HepG2 (cell line): Measurements from ENCODE around the gene JAK1. TPM values are rescaled to one million over a fixed set of nuclear protein-coding genes. Genes with fewer than 3 reads are reported as not detected.

ENCODE experiments used
- DZIP1 ChIP-seq: sonication (generic); formaldehyde crosslinking; IDR thresholded peaks from 2 replicates; pipeline ENCODE4 v1.5.0; 2020; ENCODE audit warnings: mild to moderate bottlenecking, missing genetic modification reagents
- HNRNPH1 ChIP-seq: fragments of 200-400 bp; formaldehyde crosslinking; optimal IDR thresholded peaks from 2 replicates; pipeline ENCODE3; 2017; ENCODE audit warnings: mild to moderate bottlenecking, low read depth, low read length
- MIER3 ChIP-seq: IDR thresholded peaks from 2 replicates; pipeline ENCODE4 v1.6.1; 2016; ENCODE audit warnings: missing compliant biosample characterization, borderline replicate concordance
- NFYB ChIP-seq: sonication (generic); formaldehyde crosslinking; IDR thresholded peaks from 2 replicates; pipeline ENCODE4 v1.4.0; 2020; ENCODE audit warnings: missing genetic modification reagents
- RBFOX2 ChIP-seq: fragments of 200-400 bp; formaldehyde crosslinking; IDR thresholded peaks from 2 replicates; pipeline ENCODE4 v1.6.1; 2017; ENCODE audit warnings: low read depth, mild to moderate bottlenecking, low read length
- REPIN1 ChIP-seq: sonication (generic); formaldehyde crosslinking; IDR thresholded peaks from 2 replicates; pipeline ENCODE4 v1.8.0; 2022; ENCODE audit warnings: missing genetic modification reagents, low read depth, mild to moderate bottlenecking, borderline replicate concordance
- TOPORS ChIP-seq: sonication (generic); formaldehyde crosslinking; IDR thresholded peaks from 2 replicates; pipeline ENCODE4 v1.8.0; 2023; ENCODE audit warnings: mild to moderate bottlenecking, missing genetic modification reagents
- ZHX1 ChIP-seq: sonication (generic); formaldehyde crosslinking; IDR thresholded peaks from 2 replicates; pipeline ENCODE4 v1.8.1; 2022; ENCODE audit warnings: low read depth, mild to moderate bottlenecking, missing genetic modification reagents
- ZMAT3 ChIP-seq: sonication (generic); formaldehyde crosslinking; conservative IDR thresholded peaks from 2 replicates; pipeline ENCODE4 v1.7.0; 2021; ENCODE audit warnings: missing genetic modification reagents
- ZNF138 ChIP-seq: sonication (generic); formaldehyde crosslinking; IDR thresholded peaks from 2 replicates; pipeline ENCODE4 v1.5.0; 2020; ENCODE audit warnings: mild to moderate bottlenecking, low read depth, missing genetic modification reagents
- ZNF432 ChIP-seq: sonication (generic); formaldehyde crosslinking; IDR thresholded peaks from 2 replicates; pipeline ENCODE4 v1.5.0; 2020; ENCODE audit warnings: missing genetic modification reagents, mild to moderate bottlenecking, borderline replicate concordance
- ZNF883 ChIP-seq: sonication (generic); formaldehyde crosslinking; IDR thresholded peaks from 2 replicates; pipeline ENCODE4 v1.5.1; 2020; ENCODE audit warnings: mild to moderate bottlenecking, missing genetic modification reagents; ENCODE audit errors: not compliant biosample characterization
- polyA plus RNA-seq, 8 experiments: library from polyadenylated mRNA; depleted of rRNA in 3 of 8; stranded (reverse) in 7 of 8; unstranded in 1 of 8; fragments of >200 nt; fragmentation: Illumina TruSeq in 4 of 8; extraction: Trizol in 4 of 8; gene quantifications; 2 replicates each; pipeline versions ENCODE4 v1.2.1 to v1.2.3, GENCODE V29; 2011 to 2016; ENCODE audit warnings: low read depth in 4 of 8, missing spikeins in 1 of 8, mixed read lengths in 1 of 8; ENCODE audit not compliant: insufficient read depth in 1 of 8
- total RNA-seq, 5 experiments: library from RNA; depleted of rRNA; stranded (reverse); fragments of >200 nt; fragmentation: Illumina TruSeq; extraction: Trizol; gene quantifications; 2 replicates each; pipeline ENCODE4 v1.2.3, GENCODE V29; 2016; ENCODE audit warnings: low read depth in 1 of 5
- TF ChIP-seq, protein P1 (sequence below): sonication (generic); formaldehyde crosslinking; conservative IDR thresholded peaks from 2 replicates; pipeline ENCODE4 v1.4.0; 2020; ENCODE audit warnings: missing genetic modification reagents
- TF ChIP-seq, protein P2 (sequence below): sonication (generic); formaldehyde crosslinking; IDR thresholded peaks from 2 replicates; pipeline ENCODE4 v1.4.0; 2020; ENCODE audit warnings: missing genetic modification reagents, borderline replicate concordance
- TF ChIP-seq, protein P3 (sequence below): sonication (generic); formaldehyde crosslinking; IDR thresholded peaks from 2 replicates; pipeline ENCODE4 v1.5.0; 2020; ENCODE audit warnings: missing genetic modification reagents

Gene JAK1
- total and polyA plus RNA-seq, 2 of the 13 experiments (the other 11 are each of a cell fraction or from before 2014, with no cell fraction given): 23.9 to 42.4 TPM

GRCh38 chr1:64966158-64966971 is at the start of gene JAK1 (continued):
- TF ChIP-seq DZIP1 (CRISPR knock-in tag) (no peak), TOPORS (CRISPR knock-in tag) (no peak), HNRNPH1 (no peak), RBFOX2 (peak; percentile 85), ZNF883 (no peak), ZMAT3 (CRISPR knock-in tag) (no peak), ZNF138 (CRISPR knock-in tag) (peak; percentile 82), MIER3 (CRISPR knock-in tag) (no peak), ZHX1 (CRISPR knock-in tag) (no peak), ZNF432 (CRISPR knock-in tag) (no peak), NFYB (CRISPR knock-in tag) (no peak), REPIN1 (no peak)
- TF ChIP-seq, protein P1, sequence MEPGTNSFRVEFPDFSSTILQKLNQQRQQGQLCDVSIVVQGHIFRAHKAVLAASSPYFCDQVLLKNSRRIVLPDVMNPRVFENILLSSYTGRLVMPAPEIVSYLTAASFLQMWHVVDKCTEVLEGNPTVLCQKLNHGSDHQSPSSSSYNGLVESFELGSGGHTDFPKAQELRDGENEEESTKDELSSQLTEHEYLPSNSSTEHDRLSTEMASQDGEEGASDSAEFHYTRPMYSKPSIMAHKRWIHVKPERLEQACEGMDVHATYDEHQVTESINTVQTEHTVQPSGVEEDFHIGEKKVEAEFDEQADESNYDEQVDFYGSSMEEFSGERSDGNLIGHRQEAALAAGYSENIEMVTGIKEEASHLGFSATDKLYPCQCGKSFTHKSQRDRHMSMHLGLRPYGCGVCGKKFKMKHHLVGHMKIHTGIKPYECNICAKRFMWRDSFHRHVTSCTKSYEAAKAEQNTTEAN (CRISPR knock-in tag): 0 out of 2 replicates have a peak, but pooled peaks have one; percentile 55
- TF ChIP-seq, protein P2, sequence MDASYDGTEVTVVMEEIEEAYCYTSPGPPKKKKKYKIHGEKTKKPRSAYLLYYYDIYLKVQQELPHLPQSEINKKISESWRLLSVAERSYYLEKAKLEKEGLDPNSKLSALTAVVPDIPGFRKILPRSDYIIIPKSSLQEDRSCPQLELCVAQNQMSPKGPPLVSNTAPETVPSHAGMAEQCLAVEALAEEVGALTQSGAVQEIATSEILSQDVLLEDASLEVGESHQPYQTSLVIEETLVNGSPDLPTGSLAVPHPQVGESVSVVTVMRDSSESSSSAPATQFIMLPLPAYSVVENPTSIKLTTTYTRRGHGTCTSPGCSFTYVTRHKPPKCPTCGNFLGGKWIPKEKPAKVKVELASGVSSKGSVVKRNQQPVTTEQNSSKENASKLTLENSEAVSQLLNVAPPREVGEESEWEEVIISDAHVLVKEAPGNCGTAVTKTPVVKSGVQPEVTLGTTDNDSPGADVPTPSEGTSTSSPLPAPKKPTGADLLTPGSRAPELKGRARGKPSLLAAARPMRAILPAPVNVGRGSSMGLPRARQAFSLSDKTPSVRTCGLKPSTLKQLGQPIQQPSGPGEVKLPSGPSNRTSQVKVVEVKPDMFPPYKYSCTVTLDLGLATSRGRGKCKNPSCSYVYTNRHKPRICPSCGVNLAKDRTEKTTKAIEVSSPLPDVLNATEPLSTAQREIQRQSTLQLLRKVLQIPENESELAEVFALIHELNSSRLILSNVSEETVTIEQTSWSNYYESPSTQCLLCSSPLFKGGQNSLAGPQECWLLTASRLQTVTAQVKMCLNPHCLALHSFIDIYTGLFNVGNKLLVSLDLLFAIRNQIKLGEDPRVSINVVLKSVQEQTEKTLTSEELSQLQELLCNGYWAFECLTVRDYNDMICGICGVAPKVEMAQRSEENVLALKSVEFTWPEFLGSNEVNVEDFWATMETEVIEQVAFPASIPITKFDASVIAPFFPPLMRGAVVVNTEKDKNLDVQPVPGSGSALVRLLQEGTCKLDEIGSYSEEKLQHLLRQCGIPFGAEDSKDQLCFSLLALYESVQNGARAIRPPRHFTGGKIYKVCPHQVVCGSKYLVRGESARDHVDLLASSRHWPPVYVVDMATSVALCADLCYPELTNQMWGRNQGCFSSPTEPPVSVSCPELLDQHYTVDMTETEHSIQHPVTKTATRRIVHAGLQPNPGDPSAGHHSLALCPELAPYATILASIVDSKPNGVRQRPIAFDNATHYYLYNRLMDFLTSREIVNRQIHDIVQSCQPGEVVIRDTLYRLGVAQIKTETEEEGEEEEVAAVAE (CRISPR knock-in tag): no peak
- TF ChIP-seq, protein P3, sequence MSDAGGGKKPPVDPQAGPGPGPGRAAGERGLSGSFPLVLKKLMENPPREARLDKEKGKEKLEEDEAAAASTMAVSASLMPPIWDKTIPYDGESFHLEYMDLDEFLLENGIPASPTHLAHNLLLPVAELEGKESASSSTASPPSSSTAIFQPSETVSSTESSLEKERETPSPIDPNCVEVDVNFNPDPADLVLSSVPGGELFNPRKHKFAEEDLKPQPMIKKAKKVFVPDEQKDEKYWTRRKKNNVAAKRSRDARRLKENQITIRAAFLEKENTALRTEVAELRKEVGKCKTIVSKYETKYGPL: no peak
